ENCODE results near the gene BMP15.

- TF ChIP-seq CTCF (IDR thresholded peaks at IDR 0.05) (no peak), EZH2 (IDR thresholded peaks at IDR 0.05; ENCODE audit: borderline replicate concordance, insufficient read depth, low read depth, low read length, poor library complexity, severe bottlenecking) (no peak)
Observed at GRCh38 chrX:50874876-50875275, 35.7 kb upstream of the BMP15 start.
